Skeletal muscle satellite cell (primary cell): Measurements from ENCODE around the gene FLT3.
"Not testable (repeated sequence)": the region's sequence is repeated elsewhere in the genome, so short reads cannot be mapped to it uniquely, and the experiment has no call there.

Source experiments
- H3K27me3 ChIP-seq: 2 replicates; pipeline ENCODE4 v1.7.0; 2013; ENCODE audit warnings: low read length; ENCODE audit not compliant: control insufficient read depth, insufficient read depth
- H3K36me3 ChIP-seq: 2 replicates; pipeline ENCODE4 v1.7.0; 2013; ENCODE audit warnings: mild to moderate bottlenecking, control low read depth, low read length; ENCODE audit not compliant: insufficient read depth
- H3K4me1 ChIP-seq: 2 replicates; pipeline ENCODE4 v1.7.0; 2013; ENCODE audit warnings: low read length; ENCODE audit not compliant: control insufficient read depth, insufficient read depth
- H3K4me2 ChIP-seq: 2 replicates; pipeline ENCODE4 v1.7.0; 2013; ENCODE audit warnings: mild to moderate bottlenecking, low read length
- H3K4me3 ChIP-seq: 2 replicates; pipeline ENCODE4 v1.7.0; 2013; ENCODE audit warnings: low read length
- H3K9ac ChIP-seq: 2 replicates; pipeline ENCODE4 v1.7.0; 2013; ENCODE audit warnings: mild to moderate bottlenecking, low read depth, low read length, moderate library complexity
- H3K9me3 ChIP-seq: replicated peaks from 2 replicates; pipeline ENCODE4 v1.7.0; 2013; ENCODE audit warnings: mild to moderate bottlenecking, control low read depth, low read length

Gene FLT3

DNA sequence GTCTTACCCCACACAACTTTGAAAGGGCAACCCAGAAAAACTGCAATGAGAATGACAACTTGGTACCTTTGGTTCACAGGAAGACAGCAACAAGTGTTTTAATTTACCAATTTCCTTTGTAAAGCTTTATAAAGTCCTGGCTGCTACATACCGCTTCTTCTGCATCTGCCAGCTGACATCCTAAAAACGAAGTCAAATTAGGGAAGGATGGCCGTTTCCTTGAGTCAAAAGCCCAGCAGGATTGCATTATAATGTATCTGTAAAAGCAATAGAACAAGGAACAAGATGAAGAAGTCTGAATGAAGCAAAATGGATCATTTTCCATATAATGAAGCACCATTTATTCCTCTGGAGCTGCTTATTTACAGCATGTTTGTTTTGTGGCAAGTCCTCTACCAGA, 86.1 kb downstream of the FLT3 start:
- Histone ChIP-seq H3K4me3 (no peak overlapping the region), H3K36me3 (no peaks in the 10 kb centered on the region), H3K4me1 (no peaks in the 10 kb centered on the region), H3K9ac (no peak overlapping the region), H3K9me3 (no peaks in the 10 kb centered on the region), H3K4me2 (no peak overlapping the region), H3K27me3 (peaks cover 3% of the 10 kb centered on the region)

DNA sequence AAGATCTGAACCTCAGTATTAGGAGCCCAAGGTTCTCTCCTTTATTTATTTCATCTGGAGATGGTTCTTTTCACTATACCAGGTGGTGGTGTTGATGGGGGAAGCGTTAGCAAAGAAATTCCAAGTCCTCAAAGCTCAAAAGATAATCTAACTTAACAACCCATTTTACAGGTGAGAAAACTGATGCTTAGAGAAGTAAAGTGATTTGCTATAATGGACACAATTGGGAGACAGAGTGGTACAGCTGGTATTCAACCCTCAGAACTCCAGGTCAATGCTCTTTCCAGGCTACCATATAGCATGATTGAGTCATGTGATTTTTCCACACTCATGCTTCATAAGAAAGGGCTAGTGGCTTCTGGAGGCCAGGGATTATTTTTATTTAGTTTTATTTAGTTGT, 86.9 kb downstream of the FLT3 start:
- no peak overlapping the region for H3K4me2 ChIP-seq
- no peak overlapping the region for H3K4me3 ChIP-seq
- H3K9me3 ChIP-seq = no peaks in the 10 kb centered on the region
- H3K27me3 ChIP-seq = peaks cover 3% of the 10 kb centered on the region
- no peaks in the 10 kb centered on the region for H3K4me1 ChIP-seq
- no peaks in the 10 kb centered on the region for H3K36me3 ChIP-seq
- no peak overlapping the region for H3K9ac ChIP-seq

DNA sequence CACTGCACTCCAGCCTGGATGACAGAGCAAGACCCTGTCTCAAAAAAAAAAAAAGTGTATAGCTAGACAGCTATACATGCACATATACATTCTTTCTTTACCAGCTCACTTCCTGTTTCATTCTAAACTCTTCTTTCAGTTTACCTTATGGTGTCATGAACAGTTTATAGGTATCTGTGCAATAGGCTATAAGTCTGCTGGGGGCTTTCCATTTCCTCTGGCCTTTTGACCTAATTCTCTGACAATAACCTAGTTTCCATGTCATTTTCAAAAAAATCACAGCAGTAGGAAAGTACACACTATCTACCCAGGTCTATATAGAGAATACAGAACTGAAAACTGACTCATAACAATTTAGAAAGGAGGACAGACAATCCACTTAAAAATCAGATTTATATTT, 87.5 kb downstream of the FLT3 start:
- H3K9ac ChIP-seq = no peak overlapping the region
- no peak overlapping the region for H3K4me3 ChIP-seq
- H3K36me3 ChIP-seq = no peaks in the 10 kb centered on the region
- H3K4me1 ChIP-seq = no peaks in the 10 kb centered on the region
- H3K9me3 ChIP-seq = no peaks in the 10 kb centered on the region
- no peak overlapping the region for H3K4me2 ChIP-seq
- H3K27me3 ChIP-seq = peaks cover 3% of the 10 kb centered on the region

DNA sequence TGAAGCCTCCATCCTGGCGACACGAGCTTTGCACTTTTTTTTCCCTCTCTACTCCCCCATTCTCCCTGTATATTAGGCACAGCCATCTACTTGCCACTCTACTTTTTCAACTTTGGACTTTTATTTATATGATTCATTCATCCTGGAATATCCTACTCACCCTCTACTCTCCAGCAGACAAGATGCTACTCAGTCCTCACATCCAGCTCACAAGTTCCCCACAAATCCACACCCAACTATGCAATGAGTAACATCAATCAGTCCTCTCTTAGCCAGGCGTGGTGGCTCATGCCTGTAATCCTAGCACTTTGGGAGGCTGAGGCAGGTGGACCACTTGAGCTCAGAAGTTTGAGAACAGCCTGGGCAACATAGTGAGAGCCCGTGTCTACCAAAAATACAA, 88.0 kb downstream of the FLT3 start:
- Histone ChIP-seq H3K9me3 (no peaks in the 10 kb centered on the region), H3K4me3 (no peak overlapping the region), H3K4me2 (no peak overlapping the region), H3K27me3 (peaks cover 3% of the 10 kb centered on the region), H3K9ac (no peak overlapping the region), H3K36me3 (no peaks in the 10 kb centered on the region), H3K4me1 (no peaks in the 10 kb centered on the region)

DNA sequence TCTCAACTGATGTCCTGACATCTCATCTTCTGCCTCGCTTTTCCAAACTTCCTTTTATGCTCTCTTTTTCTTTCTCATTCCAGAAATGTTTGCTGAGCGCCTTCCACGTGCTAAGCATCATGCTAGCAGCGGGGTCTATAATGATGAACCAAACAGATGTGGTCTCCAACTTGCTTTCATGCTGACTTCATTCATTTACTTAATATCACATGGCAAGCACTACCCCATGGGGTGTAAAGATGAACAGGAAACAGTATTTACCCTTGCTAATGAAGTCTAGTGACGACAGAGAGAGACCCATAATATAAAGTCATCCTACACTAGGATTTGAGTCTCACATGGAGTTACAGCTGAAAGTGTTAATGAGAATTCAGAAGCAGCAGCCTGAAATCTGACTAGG, 90.3 kb downstream of the FLT3 start:
- no peaks in the 10 kb centered on the region for H3K36me3 ChIP-seq
- H3K4me1 ChIP-seq = no peaks in the 10 kb centered on the region
- H3K4me3 ChIP-seq = no peak overlapping the region
- H3K9me3 ChIP-seq = no peaks in the 10 kb centered on the region
- H3K4me2 ChIP-seq = no peak overlapping the region
- peaks cover 8% of the 10 kb centered on the region for H3K27me3 ChIP-seq
- no peak overlapping the region for H3K9ac ChIP-seq

DNA sequence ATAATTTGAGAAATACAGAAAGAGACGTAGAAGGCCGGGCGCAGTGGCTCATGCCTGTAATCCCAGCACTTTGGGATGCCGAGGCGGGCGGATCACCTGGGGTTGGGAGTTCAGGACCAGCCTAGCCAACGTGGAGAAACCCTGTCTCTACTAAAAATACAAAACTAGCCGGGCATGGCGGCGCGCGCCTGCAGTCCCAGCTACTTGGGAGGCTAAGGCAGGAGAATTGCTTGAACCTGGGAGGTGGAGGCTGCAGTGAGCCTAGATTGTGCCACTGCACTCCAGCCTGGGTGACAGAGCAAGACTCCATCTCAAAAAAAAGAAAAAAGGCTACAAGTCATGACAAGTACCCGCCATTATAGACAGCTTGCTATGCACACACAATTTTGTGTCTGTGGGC, 95.4 kb downstream of the FLT3 start:
- H3K9me3 ChIP-seq = not testable (repeated sequence)

DNA sequence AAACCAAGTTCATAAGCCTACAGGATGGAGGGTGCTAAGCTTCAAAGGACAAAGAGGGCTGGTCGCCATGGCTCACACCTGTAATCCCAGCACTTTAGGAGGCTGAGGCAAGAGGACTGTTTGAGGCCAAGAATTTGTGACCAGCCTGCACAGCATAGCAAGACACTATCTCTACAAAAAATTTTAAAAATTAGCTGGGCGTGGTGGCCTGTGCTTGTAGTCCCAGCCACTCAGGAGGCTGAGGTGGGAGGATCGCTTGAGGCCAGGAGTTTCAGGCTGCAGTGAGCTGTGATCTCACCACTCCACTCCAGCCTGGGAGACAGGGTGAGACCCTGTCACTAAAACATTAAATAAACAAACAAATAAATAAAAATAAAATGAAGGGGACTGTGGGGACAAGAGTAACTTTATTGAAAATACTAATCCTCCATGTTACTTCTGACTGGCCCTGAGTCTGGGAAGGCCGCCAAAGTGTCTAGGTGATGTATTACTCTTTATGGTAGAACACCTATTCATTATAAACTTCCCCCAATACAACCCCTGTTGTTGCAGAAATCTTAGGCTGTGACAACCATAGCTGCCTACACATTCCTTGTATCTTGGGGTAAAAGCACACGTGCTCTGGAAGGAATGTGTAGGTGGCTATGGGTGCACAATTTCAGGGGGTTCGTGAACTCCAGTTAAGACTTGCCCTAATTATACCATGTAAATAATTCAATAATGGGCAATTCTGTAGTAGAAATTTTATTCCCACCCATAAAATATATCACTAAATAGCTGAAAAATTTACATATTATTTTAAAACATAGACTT, 97.3 kb downstream of the FLT3 start:
- H3K4me2 ChIP-seq = no peak overlapping the region
- H3K27me3 ChIP-seq = peaks cover 10% of the 10 kb centered on the region
- no peaks in the 10 kb centered on the region for H3K36me3 ChIP-seq
- no peaks in the 10 kb centered on the region for H3K4me1 ChIP-seq
- H3K4me3 ChIP-seq = no peak overlapping the region
- H3K9me3 ChIP-seq = no peaks in the 10 kb centered on the region
- H3K9ac ChIP-seq = no peak overlapping the region

More for the DNA sequence above, 95.4 kb downstream of the FLT3 start:
- not testable (repeated sequence) for H3K9ac ChIP-seq, H3K4me2 ChIP-seq, H3K4me3 ChIP-seq, H3K4me1 ChIP-seq, H3K27me3 ChIP-seq, H3K36me3 ChIP-seq

DNA sequence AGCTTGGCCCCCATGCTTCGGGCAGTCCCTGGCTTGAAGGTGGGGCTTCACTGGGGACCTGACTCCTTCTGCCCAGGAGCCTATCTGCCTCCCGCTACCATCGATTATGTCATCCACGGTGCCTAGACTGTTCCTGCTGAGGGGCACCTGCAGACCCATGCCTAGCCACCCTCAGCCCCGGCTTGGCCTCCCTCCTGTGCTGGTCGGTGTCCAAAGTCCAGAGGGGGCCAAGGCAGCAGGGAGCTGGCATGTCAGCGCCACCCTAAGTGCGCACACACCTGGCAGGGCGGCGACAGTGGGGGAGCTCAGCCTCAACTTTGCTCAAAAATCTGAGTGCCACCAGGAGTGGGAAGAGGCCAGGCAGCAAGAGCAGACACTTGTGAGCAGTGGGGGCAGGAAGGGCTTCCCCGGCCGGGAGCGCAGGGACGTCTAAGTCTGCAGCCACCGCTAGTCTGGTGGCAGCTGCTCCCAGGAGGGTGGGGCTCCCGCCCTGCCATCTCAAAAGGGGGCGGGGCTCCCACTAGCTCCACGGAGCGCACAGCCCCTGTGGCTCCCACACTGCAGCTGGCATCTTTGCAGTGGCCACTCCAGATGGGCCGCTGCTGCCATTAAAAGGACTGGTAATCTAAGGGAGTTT, 98.4 kb downstream of the FLT3 start:
- no peak overlapping the region for H3K4me3 ChIP-seq
- H3K4me1 ChIP-seq = no peaks in the 10 kb centered on the region
- H3K9ac ChIP-seq = no peak overlapping the region
- no peak overlapping the region for H3K4me2 ChIP-seq
- H3K9me3 ChIP-seq = no peaks in the 10 kb centered on the region
- H3K36me3 ChIP-seq = no peaks in the 10 kb centered on the region
- peaks cover 10% of the 10 kb centered on the region for H3K27me3 ChIP-seq

DNA sequence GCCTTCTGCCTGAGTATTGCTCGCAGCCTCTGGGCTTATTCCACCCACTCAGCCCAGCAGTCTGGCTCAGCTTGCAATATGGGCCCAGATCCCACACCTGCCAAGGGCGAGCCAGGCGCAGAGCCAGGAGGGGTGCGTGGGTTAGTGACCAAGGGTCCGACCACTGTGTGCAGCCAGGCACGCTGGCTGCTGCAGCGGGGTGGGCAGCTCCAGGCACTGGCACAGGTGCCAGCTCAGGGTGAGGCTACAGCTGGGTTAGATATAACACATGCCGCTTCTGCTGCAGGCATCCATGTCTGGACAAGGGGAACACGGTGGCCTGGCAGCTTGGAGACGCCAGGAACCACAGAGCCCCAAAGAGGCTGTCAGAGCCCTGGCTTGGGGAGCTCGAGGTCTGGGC, 99.3 kb downstream of the FLT3 start:
- Histone ChIP-seq H3K9me3 (no peaks in the 10 kb centered on the region), H3K9ac (no peak overlapping the region)

DNA sequence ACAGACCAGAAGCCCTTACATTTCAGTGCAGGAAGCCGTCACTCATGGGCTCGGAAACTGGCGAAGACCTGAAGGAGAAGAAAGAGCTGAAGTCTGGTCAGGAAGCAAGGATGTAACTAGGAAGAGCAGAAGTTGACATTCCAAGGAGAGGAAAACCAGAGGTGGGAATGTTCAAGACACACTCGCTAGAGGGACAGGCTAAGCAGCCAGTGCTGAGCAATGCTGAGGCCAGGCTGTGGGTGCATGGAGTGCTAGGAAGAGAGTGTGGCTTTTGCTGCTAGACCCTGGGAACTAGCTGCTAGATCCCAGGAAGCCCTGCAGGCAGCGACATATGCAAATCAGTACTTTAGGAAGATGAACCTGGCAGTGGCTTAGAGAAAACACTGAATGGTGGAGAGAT, 99.8 kb downstream of the FLT3 start:
- Histone ChIP-seq H3K27me3 (peaks cover 6% of the 10 kb centered on the region), H3K4me3 (no peak overlapping the region), H3K36me3 (no peaks in the 10 kb centered on the region), H3K4me2 (no peak overlapping the region), H3K9ac (no peak overlapping the region), H3K9me3 (no peaks in the 10 kb centered on the region), H3K4me1 (no peaks in the 10 kb centered on the region)

More for the DNA sequence above, 99.3 kb downstream of the FLT3 start:
- no peaks in the 10 kb centered on the region for H3K36me3 ChIP-seq
- H3K4me2 ChIP-seq = no peak overlapping the region
- H3K4me3 ChIP-seq = no peak overlapping the region
- peaks cover 6% of the 10 kb centered on the region for H3K27me3 ChIP-seq
- no peaks in the 10 kb centered on the region for H3K4me1 ChIP-seq

DNA sequence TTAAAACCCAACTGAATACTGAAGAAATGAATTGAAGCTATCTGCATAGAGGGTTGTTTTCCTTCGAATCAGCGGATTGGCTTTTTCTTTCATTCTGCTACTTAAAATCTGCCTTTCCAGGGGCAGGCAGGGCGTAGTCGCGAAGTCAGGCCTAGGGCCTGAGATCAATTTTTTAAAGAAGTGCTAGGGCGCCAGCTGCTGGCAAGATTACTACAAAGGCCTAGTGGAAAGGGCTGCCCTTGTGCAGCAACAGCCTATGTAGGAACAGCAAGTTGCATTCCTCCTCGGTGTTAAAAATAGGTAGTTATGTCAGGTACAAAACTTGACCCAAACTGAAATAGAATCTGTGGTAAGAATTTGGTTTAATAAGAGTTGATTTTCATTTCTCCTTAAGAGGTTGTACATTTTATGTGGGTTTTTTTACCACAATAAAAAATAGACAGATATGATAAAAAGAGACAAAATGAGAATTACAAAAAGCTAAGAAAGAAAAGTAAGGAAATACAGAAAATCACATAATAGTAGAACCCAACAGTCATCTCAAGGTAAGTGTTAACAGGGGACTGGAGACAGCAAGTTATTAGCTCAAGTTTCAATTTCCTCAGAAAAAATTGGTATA, 102.4 kb downstream of the FLT3 start:
- H3K9me3 ChIP-seq = no peaks in the 10 kb centered on the region
- no peak overlapping the region for H3K9ac ChIP-seq
- no peaks in the 10 kb centered on the region for H3K36me3 ChIP-seq
- H3K4me3 ChIP-seq = no peak overlapping the region
- no peak overlapping the region for H3K4me2 ChIP-seq
- no peaks in the 10 kb centered on the region for H3K4me1 ChIP-seq
- H3K27me3 ChIP-seq = peaks cover 6% of the 10 kb centered on the region
